GM18508 (cell line): ENCODE results near the gene HK3.
"Not testable (repeated sequence)": the region's sequence is repeated elsewhere in the genome, so short reads cannot be mapped to it uniquely, and the experiment has no call there.

Experiments
- ATAC-seq: cut with Tn5 transposase; IDR thresholded peaks from one replicate; pipeline ENCODE4 v1.9.1; 2021; ENCODE audit warnings: moderate number of reproducible peaks; ENCODE audit not compliant: insufficient read depth, unreplicated experiment

The HK3 gene

DNA sequence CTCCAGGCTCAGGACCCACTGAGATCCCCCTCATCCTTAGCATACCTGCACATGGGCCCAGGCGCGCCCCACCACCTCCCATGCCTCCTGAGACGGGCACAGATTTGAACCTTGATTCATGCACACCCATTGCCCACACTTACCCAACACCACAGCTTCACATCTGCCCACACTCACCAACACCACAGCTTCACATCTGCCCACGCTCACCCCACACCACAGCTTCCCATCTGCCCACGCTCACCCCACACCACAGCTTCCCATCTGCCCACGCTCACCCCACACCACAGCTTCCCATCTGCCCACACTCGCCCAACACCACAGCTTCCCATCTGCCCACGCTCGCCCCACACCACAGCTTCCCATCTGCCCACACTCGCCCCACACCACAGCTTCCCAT, 28.5 kb downstream of the HK3 start:
- ATAC-seq: not testable (repeated sequence)

DNA sequence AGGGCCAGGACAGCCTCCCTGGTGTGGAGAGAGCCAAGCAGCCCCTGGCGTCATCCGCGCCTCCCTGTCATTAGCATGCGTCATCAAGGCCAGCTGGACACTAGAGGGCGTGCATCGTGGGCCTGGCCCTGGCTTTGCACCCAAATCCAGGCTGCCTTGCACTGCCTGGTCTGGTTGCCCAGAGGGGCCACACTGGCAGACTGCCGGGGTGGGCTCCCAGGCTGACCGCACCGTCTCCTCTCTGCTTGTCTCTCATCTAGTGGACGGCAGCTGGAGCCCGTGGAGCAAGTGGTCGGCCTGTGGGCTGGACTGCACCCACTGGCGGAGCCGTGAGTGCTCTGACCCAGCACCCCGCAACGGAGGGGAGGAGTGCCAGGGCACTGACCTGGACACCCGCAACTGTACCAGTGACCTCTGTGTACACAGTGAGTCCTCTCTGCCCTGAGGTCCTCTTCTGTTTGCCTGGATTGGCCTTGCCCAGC, 29.0 kb downstream of the HK3 start:
- no peak for ATAC-seq

DNA sequence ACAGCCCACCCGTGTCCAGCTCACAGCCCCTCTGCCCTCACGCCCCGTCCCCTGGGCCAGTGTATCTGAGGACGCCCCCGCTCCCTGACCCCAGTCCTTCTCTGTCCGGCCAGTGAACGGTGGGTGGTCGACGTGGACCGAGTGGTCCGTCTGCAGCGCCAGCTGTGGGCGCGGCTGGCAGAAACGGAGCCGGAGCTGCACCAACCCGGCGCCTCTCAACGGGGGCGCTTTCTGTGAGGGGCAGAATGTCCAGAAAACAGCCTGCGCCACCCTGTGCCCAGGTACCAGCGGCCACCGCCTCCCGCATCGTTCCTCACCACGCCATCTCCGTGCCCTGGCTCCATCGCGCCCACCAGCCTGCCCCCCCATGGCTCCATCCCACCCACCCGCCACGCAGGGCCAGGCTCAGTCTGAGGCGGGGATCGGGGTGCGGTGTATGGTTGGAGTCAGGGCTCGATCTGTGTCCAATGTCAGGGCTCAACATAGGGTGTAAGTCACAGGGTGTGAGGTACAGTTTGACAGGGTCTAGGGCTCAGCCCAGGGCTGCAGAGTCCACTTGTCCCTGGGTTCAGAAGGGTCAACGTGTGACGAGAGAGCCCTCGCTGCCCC, 29.5 kb downstream of the HK3 start:
- no peak for ATAC-seq

DNA sequence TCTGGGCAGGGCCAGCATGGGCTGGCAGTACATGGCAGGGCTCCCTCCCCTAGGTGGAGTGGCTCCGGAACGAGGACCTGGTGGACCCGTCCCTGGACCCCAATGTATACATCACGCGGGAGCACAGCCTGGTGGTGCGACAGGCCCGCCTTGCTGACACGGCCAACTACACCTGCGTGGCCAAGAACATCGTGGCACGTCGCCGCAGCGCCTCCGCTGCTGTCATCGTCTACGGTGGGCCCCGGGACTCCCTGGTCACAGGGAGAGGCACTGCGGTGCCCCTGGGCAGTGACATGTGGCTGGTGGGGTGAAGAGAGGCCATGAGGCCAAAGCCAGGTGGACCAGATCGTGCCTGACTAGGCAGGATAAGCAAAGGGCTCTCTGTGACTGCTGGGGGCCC, 30.4 kb downstream of the HK3 start:
- no peak for ATAC-seq

DNA sequence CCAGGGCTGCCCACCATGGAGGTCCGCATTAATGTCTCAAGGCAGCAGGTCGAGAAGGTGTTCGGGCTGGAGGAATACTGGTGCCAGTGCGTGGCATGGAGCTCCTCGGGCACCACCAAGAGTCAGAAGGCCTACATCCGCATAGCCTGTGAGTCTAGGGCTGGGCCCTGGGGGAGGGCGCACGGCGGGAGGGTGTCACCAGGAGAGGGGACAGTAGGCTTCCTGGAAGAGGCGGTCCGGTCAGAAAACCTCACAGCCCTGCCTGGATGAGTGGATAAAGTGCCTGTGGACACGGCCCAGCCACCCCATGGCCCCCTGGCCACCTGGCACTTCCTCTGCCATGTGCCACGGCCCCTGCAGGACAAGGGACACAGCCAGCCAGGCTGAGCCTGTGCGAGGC, 31.0 kb downstream of the HK3 start:
- ATAC-seq: no peak

DNA sequence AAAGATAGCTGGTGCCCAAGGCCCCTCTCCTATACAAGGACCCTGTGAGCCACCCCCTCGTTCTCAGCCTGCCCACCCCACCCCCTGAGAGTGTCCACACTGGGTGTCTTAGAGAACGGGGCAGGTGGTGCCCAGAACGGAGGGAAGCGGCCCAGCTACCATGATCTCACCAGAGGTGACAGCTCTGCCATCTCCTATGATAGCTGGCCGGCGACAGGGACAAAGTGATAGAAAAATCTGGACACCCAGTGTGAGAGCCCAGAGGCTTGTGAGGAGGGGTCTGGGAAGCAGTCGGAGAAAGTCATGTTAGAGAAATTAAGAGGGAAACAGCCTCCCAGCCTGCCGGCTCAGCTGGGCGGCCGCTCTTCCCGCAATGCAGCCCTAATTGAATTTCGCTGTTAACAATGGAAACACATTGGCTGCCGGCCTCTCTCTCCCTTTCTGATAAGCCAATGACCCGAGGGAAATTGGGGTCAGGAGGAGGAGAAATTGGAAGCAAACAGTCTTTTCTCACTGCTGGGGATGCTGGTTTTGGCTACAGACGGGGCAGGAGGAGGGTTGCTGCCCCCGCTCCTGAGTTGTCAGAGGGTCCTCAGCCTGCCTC, 32.3 kb downstream of the HK3 start:
- ATAC-seq: no peak

DNA sequence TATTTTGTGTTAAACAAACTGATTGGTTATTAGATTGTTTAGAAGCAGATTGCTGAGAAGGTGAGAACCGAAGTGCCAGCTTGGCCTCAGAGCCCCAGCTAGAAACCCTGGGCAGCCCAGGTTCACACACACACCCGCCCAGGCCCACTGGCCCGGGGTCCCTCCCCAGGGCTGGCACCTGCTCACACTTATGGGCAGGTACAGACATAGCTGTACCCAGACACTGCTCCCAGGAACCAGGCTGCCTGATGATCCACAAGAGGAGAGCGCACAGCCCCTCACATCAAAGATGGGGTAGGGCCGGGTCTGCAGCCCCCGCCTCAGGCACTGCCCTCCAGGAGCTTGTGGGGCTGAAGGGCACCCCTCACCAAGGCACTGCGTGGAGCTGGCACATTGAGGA, 33.2 kb downstream of the HK3 start:
- ATAC-seq: no peak

DNA sequence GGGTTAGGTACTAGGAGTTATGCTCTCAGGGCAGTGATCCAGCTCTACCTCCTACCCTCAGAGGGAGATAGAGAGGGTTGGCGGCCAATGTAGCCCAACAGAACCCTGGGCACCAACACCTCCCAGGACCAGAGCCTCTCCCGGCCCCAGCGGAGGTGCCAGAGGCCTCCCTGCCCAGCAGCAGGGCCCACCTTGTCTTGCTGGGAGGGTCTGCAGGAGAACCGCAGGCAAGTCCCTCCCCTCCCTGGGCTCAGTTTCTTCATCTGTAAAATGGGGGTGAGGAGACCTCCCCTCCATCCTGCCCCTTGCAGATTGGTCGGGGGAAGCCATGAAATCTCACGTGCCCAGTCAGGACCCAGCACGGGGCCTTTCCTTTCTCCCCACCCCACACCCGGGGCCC, 34.4 kb downstream of the HK3 start:
- no peak for ATAC-seq

DNA sequence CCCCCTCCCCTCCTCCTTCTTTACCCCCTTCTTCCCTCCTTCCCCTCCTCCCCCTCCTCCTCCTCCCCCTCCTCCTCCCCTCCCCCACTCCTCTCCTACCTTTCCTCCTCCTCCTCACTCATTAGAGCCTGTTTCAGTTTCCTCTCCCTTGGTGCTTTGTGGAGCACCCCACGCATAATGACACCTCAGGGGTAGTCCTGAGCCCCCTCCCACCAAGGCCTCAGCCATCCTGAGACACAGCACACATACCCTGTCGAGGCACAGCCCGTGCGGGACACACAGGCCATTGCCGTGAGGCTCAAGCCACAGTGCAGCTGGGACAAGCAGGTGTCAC, 35.4 kb downstream of the HK3 start:
- no peak for ATAC-seq

DNA sequence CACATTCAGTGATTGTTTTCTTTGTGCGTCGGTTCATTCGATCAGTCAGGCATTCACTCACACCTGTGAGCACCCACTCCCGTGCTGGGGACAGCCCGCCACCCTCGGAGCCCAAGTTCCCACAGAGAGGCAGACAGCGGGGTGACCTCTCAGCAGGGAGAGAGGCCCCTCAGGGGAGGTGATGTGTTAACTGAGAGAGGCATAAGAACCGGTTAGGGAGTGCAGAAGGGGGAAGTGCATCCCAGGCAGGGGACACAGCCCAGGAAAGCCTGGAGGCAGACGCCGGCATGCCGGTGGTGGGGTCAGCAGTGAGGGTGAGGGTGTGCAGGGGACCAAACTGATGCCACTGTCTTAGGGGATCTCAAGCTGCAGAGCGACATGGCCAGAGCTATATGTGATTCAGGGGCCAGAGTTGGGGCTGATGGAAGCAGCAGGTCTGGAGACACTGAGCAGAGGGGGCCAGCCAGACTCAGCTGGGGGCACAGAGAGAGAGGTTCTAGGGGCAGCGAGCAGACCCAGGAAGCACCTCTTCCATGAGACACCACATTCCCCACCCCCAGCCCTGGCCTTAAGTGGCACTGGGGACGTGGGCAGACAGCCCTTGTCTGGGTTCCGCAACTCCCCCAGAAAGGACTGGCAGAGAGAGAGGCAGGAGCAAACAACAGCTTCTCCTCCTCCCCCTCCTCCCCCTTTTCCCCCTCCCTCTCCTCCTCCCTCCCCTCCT, 35.9 kb downstream of the HK3 start:
- ATAC-seq: no peak

DNA sequence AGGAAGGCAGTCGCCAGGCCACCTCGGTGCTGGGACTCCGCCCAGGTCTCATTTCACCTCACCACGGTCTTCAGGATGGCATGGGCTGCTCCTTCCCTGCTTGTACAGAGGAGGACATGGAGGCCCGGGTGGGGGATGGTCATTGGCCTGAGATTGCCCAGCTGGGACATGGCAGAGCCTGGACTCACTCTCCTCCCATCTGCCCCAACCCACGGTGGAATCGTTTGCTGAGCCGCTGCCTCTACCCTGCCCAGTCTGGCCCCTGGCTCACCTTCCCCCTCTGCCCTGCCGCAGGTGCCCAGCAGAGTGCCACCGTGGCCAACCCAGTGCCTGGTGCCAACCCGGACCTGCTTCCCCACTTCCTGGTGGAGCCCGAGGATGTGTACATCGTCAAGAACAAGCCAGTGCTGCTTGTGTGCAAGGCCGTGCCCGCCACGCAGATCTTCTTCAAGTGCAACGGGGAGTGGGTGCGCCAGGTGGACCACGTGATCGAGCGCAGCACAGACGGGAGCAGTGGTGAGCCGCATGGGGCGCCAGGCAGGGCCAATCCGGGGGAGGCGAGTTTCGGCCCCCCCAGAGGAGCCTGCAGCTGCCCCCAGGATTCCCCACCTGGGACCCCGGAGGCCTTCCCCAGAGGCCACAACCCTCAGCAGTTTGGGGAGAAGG, 36.7 kb downstream of the HK3 start:
- no peak for ATAC-seq

DNA sequence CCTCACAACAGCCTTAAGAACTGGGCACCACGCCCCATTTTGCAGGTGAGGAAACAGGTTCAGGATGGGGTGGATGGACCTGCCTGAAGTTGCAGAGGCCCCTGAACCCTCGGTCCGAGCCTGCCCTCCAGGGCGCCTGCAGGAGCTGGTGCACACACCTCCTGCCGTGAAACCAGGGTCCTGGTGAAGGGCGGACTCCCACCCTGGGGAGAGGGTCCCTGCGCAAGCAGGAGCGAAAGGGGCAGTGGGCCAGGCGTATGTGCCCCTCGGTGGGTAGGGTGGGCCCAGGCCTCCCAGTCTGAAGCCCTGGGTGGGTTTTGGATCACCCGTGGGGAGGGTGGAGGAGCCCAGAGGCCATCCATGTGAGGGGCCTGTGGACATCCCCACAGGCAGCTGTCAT, 37.9 kb downstream of the HK3 start:
- ATAC-seq: no peak

DNA sequence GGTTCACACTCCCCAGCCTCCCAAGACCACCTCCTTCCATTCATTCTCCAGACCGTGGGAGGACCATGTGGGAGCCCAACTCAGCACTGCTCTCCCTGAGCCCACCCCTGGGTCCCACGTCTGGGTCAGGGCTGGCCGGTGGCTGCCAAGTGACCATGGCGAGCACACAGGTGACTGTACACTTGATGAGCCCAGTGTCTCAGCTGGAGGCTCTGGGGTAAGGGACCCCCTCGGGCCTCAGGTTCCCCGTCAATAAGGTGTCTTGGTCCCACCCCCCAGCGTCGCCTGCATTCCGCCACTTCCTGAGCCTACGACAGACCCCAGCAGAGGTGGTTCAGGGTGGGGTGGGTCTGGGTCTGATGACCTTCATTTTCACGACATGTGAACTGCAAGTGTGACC, 38.8 kb downstream of the HK3 start:
- ATAC-seq: no peak

DNA sequence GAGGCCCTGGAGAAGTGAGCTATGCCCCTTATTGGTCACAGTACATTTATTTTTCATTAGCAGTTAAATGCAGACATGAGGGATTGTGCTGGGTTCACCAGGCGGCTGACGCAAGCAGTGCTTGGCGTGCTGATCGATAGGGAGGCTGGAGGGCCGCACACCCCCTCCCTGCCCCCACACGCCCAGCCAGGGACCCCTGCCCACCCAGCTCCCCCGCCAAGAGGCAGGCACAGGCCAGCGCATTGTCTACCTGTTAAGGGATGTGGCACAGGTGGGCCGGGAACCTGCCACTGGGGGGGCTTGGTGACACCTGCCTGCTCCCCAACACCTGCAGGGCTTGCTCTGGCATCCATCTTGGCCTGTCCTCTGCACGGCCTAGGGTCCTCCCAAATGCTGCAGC, 39.2 kb downstream of the HK3 start:
- no peak for ATAC-seq

DNA sequence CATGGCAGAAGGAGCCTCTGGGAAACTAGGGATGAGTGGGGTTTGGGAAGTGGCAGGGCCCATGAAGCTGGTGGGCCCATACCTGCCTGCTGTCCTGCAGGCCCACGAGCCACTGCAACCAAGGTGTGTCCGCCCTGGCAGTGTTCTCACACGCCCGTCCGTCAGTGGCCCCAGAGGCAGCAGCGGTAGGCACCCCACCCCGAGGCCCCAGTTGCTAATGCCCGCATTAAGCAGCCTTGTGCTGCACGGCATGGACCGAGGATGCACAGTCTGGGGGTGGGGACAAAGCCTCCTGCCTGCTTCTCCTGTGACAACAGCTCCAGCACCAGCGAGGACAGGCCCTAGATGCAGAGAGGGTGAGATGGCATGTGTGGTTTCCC, 41.3 kb downstream of the HK3 start:
- no peak for ATAC-seq

DNA sequence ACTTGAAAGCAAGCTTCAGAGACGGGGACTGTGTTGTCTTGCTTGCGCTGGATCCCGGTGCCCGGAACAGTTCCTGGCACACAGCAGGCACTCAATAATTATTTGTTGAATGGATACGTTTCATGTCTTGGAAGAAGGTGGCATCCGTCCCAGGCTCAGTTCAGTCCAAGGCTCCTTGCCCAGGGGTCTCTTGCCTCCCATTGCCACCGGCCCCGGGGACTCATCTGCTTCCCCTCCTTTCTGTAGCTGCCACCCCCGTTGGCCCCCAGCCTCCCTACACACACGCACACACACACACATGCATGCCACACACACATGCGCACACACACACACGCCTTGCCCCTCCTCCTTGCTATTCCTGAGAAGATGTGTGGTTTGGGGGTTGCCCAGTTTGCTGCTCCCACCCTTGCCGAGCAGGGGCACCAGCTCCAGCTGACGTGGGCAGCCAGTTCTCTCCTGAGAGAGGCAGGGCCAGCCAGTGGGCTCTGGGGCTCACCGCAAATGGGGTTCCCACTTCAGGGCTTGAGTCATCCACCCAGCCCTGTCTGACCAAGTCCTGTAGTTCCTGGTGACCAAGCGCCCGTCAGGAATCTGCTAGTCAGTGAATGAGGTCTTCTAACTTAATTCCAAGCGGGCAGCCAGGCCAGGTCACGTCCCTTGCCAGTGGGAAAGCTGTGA, 41.8 kb downstream of the HK3 start:
- no peak for ATAC-seq

DNA sequence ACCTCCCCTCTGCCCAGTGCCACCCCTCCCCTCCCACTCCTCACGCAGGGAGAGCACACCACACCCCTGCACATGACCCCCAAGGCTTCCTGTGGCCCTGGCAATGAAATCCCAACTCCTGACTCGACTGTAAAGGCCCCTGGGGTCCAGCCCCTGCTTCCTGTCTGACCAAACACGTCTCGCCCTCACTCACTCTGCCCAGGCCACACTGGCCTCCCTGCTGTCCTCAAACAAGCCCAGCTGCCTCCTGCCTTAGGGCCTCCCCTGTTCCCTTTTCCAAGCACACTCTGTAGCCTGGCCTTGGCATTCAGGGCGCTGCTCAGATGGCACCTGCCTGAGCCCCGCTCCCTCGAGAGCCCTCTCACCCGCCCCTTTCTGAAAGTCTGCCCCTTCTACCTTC, 42.4 kb downstream of the HK3 start:
- no peak for ATAC-seq

DNA sequence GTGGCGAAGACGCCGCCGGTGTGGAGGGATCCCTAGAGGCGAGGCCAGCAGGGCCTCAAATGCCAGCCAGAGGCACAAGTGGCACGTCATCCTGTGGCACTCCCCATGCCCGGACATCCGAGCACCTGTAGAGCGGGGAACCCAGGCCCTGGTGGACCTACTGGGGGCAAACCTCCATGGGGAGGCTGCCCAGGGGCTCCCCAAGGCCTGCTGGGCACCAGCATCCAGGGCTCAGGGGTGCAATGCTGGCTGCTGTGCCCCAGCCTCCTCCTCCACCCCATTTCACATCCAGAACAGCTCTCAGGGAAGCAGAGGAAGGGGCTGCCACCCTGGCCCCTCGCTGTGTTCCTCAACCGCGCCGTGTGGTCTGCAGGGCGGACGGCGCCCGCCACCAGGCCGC, 43.5 kb downstream of the HK3 start:
- ATAC-seq: no peak

DNA sequence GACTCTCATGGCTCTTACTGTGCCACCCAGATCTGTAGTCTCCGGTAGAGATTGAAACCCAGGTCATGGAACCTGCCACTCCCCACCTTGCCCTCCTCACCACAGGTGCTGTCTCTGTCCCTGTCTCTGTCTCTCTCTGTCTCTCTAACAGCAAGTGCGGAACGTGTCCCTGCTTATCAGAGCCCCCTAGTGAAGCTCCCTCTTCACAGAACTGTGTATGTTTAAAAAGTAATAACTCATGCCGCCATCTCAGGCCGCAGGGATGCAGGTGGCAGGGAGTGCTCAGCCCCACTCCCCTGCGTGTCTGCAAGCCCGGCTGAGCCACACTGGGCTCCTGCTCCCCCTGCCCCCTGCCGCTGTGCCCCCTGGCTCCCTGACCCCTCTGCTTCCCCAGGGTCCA, 45.0 kb downstream of the HK3 start:
- ATAC-seq: no peak

DNA sequence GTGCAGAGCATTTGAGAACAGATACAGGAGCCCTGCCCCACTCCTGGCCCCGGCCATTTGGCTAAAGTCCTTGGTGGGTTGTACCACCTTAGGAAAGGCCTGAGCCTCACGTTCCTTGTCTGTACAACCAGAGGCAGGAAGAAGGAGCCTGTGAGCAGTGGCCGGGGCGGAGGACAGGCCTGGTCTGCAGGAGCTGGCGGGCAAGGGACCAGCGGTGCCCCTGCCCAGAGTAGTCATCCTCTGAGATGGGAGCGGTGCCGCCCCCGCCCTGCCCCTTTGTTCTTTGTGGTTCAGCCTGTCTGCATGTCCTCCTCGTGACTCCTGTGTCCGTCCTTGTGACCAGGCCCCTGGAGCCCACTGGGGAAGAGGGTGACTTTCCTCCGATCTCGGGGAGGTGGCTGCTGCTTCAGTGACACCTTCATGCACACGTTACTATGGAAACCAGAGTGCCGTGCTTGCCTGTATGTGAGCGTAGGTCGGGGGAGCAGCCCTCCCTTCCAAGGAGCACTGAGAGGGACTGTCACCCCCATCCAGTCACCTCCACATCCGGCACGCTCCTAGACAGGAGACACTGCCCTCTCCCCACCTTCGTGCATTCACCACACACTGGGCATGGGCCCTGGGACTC, 45.9 kb downstream of the HK3 start:
- no peak for ATAC-seq
